Astrocyte (in vitro differentiated cells and primary cell): ENCODE data around the gene GJC3.

Experiments used
- EZH2 ChIP-seq: IDR thresholded peaks from 2 replicates; pipeline ENCODE4 v1.6.1; 2012; ENCODE audit warnings: mild to moderate bottlenecking, low read length, inconsistent platforms; ENCODE audit not compliant: insufficient read depth
- TF ChIP-seq, protein P1 (sequence below): IDR thresholded peaks from 2 replicates; pipeline ENCODE4 v1.5.1; 2011; ENCODE audit warnings: low read depth, mild to moderate bottlenecking, inconsistent platforms, low read length, moderate library complexity; ENCODE audit not compliant: insufficient read depth

DNA sequence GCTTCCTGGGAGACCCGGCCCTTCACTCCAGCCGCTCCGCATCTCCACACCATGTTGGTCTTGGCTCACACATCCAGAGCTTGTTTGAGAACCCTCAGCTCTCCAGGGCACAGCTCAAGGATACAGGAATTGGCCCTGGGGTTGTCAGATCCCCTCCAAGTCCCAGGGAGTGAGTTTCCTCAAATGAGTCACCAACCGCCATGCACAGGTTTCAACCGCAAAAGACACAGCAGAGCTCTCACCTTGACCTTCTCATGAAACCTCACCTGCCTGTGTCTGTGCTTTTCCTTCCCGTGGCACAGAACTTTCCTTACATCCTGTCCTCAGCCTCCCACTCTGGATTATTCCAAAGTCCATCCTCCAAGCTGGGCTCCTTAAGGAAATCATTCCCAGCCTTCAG is 25.8 kb upstream of the GJC3 start:
- TF ChIP-seq EZH2: no peak
- TF ChIP-seq, protein P1, sequence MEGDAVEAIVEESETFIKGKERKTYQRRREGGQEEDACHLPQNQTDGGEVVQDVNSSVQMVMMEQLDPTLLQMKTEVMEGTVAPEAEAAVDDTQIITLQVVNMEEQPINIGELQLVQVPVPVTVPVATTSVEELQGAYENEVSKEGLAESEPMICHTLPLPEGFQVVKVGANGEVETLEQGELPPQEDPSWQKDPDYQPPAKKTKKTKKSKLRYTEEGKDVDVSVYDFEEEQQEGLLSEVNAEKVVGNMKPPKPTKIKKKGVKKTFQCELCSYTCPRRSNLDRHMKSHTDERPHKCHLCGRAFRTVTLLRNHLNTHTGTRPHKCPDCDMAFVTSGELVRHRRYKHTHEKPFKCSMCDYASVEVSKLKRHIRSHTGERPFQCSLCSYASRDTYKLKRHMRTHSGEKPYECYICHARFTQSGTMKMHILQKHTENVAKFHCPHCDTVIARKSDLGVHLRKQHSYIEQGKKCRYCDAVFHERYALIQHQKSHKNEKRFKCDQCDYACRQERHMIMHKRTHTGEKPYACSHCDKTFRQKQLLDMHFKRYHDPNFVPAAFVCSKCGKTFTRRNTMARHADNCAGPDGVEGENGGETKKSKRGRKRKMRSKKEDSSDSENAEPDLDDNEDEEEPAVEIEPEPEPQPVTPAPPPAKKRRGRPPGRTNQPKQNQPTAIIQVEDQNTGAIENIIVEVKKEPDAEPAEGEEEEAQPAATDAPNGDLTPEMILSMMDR: no peak
